ENCODE results near the gene ZNF775.

ZNF775 gene

GRCh38 chr7:150417239-150417638 is 38.1 kb downstream of the ZNF775 start:
- Histone ChIP-seq H3K4me1 (ENCODE audit: control insufficient read depth in 1 of 2, insufficient read depth in 1 of 2, low read depth in 1 of 2, low read length in 1 of 2) (peaks cover 0 to 4% of the 10 kb centered on the region in 2 experiments), H3K36me3 (no peaks in the 10 kb centered on the region), H3K27me3 (no peaks in the 10 kb centered on the region), H3K27ac (no peak overlapping the region), H3K9me3 (no peaks in the 10 kb centered on the region), H3K4me3 (ENCODE audit: low read depth in 1 of 2, low read length in 1 of 2) (no peak overlapping the region)
- TF ChIP-seq, protein P1, sequence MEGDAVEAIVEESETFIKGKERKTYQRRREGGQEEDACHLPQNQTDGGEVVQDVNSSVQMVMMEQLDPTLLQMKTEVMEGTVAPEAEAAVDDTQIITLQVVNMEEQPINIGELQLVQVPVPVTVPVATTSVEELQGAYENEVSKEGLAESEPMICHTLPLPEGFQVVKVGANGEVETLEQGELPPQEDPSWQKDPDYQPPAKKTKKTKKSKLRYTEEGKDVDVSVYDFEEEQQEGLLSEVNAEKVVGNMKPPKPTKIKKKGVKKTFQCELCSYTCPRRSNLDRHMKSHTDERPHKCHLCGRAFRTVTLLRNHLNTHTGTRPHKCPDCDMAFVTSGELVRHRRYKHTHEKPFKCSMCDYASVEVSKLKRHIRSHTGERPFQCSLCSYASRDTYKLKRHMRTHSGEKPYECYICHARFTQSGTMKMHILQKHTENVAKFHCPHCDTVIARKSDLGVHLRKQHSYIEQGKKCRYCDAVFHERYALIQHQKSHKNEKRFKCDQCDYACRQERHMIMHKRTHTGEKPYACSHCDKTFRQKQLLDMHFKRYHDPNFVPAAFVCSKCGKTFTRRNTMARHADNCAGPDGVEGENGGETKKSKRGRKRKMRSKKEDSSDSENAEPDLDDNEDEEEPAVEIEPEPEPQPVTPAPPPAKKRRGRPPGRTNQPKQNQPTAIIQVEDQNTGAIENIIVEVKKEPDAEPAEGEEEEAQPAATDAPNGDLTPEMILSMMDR (IDR thresholded peaks at IDR 0.05), result no peak

DNA sequence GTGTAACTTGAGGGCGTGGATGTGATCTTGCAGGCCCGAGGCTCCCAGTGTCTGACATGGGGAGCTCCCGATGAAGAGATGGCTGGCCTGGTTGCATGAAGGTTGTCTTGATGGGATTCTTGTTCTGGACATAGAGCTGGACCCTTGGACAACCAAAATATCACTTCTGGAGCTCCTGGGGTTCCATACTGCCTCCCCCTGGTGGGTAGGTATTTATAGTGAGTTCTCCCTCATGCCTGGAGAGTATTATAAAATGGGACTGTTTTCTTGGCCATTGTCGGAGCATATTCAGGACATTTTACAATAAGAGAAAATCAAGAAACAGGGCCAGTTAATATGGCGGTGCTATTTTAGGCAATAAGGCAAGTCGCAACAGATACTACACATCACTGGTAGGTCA is 38.7 kb downstream of the ZNF775 start:
- Histone ChIP-seq H3K27ac (no peak overlapping the region), H3K9me3 (no peaks in the 10 kb centered on the region), H3K27me3 (no peaks in the 10 kb centered on the region), H3K4me1 (ENCODE audit: control insufficient read depth in 1 of 2, insufficient read depth in 1 of 2, low read depth in 1 of 2, low read length in 1 of 2) (peaks cover 0 to 4% of the 10 kb centered on the region in 2 experiments), H3K36me3 (no peaks in the 10 kb centered on the region), H3K4me3 (ENCODE audit: low read depth in 1 of 2, low read length in 1 of 2) (no peak overlapping the region)
- TF ChIP-seq, protein P1 (IDR thresholded peaks at IDR 0.05), result no peak

GRCh38 chr7:150420242-150420641 is 41.1 kb downstream of the ZNF775 start:
- TF ChIP-seq, protein P1 (IDR thresholded peaks at IDR 0.05), result no peak
- Histone ChIP-seq H3K9me3 (no peaks in the 10 kb centered on the region), H3K4me1 (ENCODE audit: control insufficient read depth in 1 of 2, insufficient read depth in 1 of 2, low read depth in 1 of 2, low read length in 1 of 2) (peaks cover 0 to 4% of the 10 kb centered on the region in 2 experiments), H3K36me3 (no peaks in the 10 kb centered on the region), H3K4me3 (ENCODE audit: low read depth in 1 of 2, low read length in 1 of 2) (no peak overlapping the region), H3K27ac (no peak overlapping the region), H3K27me3 (no peaks in the 10 kb centered on the region)

DNA sequence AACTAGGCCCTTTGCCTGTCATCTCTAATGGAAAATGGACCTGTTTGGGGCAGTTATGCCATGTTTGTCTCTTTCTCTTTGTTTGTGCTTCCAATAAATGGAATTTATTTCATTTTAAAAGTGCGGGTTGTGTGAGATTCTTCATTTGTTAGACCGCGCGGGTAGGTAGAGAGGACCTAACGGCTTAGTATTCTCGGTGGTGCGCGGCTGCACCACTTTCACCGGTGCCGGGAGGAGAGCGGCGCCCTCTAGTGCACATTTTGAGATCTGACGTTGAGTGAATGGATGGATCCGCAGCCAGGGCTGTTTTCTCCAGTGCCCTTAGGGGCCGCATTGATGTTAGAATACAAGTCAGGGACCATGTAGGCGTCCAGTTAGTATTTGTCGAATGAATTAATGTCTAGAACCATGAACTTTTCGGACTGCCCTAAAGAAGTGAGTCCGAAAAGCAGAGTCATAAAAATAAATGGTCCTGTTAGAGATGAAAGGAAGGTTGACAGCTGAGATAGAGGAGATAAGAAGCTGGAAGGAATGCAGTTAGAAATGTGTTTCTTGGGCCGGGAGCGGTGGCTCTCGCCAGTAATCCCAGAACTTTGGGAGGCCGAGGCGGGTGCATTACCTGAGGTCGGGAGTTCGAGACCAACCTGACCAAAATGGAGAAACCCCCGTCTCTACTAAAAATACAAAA is 42.0 kb downstream of the ZNF775 start:
- Histone ChIP-seq H3K4me1 (ENCODE audit: control insufficient read depth in 1 of 2, insufficient read depth in 1 of 2, low read depth in 1 of 2, low read length in 1 of 2) (peaks cover 0 to 4% of the 10 kb centered on the region in 2 experiments), H3K4me3 (ENCODE audit: low read depth in 1 of 2, low read length in 1 of 2) (no peak overlapping the region), H3K36me3 (no peaks in the 10 kb centered on the region), H3K9me3 (no peaks in the 10 kb centered on the region), H3K27me3 (no peaks in the 10 kb centered on the region), H3K27ac (no peak overlapping the region)
- TF ChIP-seq, protein P1 (IDR thresholded peaks at IDR 0.05), result peak; percentile 79

DNA sequence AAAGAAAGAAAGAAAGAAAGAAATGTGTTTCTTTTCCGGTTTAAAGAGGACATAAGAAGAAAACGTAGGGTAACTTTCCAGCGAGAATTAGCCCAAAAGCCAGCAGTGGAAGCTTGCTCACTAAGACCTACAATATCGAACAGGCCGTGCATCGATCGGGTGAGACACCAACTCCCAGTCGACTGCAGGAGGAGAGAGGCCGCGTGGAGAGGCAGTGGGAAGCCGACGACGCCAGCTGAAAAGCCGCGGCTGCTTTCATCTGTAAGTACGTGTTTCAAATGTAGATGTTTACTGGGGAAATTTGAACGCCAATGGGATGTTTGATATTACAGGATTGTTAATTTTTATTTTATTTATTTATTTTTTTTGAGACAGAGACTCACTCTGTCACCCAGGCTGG is 42.7 kb downstream of the ZNF775 start:
- no peak overlapping the region for H3K27ac ChIP-seq
- peaks cover 0 to 4% of the 10 kb centered on the region in 2 experiments for H3K4me1 ChIP-seq (ENCODE audit: control insufficient read depth in 1 of 2, insufficient read depth in 1 of 2, low read depth in 1 of 2, low read length in 1 of 2)
- no peaks in the 10 kb centered on the region for H3K9me3 ChIP-seq
- no peaks in the 10 kb centered on the region for H3K36me3 ChIP-seq
- TF ChIP-seq, protein P1 (IDR thresholded peaks at IDR 0.05), result no peak
- no peak overlapping the region for H3K4me3 ChIP-seq (ENCODE audit: low read depth in 1 of 2, low read length in 1 of 2)
- H3K27me3 ChIP-seq, result no peaks in the 10 kb centered on the region

Data from neutrophil (primary cell).